GM15510 (cell line): ENCODE measurements around the gene GABBR1.

Experiments used
- POLR2A ChIP-seq: IDR thresholded peaks from 3 replicates; pipeline ENCODE4 v1.6.1; 2011; ENCODE audit warnings: borderline replicate concordance; ENCODE audit not compliant: insufficient read length; ENCODE audit errors: extremely low read depth

GABBR1 gene

DNA sequence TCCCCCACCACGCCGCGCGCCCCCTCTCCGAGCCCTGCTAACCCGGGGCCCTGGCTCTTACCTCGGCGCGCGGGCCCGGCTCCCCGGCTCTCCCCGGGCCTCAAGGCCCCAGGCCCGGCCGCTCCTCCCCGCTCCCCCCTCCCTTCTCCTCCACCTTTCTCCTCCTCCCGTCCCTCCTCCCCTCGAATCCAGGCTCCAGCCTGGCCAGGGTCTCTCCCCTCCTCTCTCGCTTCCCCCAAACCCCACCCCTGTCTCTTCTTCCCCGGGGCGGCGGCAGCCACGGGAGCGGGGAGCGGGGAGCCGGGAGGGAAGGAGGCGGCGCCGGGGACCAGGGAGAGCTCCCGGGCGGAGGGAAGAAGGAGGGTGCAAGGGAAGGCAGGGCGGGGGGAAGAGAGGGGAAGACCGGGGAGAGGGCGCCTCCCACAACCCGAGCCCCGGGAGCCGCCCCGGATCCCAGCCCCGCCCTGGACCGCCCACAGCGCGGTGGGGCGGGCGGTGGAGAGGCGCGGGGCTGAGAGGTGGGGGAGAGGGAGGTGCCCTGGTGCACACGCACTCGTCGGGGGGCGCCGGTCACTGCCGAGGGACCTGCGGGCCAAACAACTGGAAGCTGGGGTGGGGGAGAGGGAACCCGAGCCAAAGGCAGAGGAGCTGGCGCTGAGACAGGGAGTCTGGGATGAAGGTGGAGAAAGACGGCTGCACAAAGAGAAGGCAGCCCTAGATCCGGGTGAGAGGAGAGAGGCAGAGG is at the start of gene GABBR1:
GABBR1 (minus strand) TSS at position 395 of the 745 bp plus-strand sequence. CDS start 798 bp downstream, outside the sequence.
- no peak for TF ChIP-seq POLR2A

DNA sequence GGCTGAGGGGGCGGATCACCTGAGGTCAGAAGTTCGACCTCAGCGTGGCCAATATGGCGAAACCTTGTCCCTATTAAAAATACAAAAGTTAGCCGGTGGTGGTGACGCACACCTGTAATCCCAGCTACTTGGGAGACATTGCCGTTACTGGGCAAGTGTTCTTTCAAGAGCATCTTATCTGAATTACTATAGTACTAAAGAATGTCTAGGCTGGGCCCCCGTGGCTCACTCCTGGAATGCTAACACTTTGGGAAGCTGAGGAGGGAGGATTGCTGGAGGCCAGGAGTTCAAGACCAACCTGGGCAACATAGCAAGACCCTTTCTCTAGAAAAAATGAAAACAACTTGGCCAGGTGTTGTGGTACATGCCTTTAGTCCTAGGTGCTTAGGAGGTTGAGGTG is 48.8 kb upstream of the GABBR1 start:
- TF ChIP-seq POLR2A = no peak

DNA sequence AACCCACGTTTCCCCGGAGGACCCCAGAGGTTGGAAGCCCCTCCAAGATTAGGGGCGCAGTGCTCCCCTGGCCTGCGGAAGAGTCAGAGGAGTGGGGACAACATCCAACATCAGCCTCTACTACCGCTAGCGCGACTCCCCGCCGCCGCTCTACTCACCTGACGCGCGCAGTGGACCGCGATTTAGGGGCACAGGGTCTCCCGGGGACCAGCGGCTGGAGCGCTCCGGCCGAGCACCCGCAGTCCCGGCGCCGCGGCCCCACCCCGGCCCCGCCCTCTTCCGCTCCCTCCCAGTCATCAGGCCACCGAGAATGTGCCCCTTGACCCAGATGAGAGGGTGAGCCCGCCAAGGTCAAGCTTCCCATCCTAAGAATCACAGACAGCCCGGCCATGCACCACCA is 47.9 kb upstream of the GABBR1 start, which contains the start of gene ZFP57:
ZFP57 (minus strand) TSS at position 249 of the 400 bp plus-strand sequence. CDS start 4,149 bp downstream, outside the sequence.
- no peak for TF ChIP-seq POLR2A

DNA sequence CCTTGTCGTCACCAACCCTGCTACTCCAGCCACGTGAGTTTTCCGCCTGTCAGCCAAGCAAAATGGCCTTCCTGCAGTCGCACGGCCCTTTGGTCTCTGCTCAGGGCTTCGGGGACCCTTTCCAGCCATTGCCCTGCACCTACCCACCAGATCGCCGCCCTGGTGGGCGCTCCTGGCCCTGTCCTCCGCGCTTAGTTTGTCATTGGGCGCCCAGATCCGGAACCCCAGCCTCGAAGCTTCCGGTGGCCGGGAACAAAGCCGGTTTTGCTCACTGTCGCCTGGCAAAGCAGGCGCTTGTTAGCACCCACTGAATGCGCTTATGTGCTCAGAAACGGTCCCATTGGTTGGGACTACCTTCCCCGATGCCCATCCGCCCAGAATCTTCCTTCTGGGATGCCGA is 47.4 kb upstream of the GABBR1 start:
- no peak for TF ChIP-seq POLR2A

DNA sequence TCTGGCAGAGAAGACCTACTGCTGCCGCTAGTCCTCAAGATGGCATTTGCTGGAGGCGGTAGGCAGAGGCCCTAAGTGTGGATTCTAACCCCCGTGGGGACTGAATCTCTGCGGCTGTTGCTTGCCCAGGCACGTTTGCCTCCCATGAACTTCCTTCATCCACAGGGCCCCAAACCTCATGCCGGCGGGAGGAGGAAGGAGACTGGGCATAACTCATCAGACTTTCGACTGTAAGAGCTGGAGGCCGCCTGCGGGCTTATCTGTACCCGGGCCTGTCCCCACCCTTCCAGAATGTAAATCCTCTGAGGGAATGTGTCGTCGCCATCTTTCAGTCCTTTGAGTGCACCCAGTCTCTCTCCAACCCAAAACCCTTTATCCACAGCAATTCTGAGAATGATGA is 47.0 kb upstream of the GABBR1 start:
- no peak for TF ChIP-seq POLR2A

DNA sequence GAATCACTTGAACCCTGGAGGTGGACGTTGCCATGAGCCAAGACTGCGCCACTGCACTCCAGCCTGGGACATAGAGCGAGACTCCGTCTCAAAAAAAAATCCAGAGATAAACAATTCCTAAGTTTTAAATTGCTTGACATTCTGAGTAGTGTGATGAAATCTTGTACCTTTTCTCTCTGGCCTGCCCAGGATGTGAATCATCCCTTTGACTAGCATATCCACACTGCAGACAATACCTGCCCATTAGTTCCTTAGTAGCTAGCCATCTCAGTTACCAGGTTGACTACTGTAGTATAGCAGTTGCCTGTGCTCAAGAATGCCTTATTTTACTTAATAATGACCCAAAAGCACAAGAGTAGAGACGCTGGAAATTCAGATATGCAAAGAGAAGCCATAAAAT is 45.1 kb upstream of the GABBR1 start:
- TF ChIP-seq POLR2A = no peak

DNA sequence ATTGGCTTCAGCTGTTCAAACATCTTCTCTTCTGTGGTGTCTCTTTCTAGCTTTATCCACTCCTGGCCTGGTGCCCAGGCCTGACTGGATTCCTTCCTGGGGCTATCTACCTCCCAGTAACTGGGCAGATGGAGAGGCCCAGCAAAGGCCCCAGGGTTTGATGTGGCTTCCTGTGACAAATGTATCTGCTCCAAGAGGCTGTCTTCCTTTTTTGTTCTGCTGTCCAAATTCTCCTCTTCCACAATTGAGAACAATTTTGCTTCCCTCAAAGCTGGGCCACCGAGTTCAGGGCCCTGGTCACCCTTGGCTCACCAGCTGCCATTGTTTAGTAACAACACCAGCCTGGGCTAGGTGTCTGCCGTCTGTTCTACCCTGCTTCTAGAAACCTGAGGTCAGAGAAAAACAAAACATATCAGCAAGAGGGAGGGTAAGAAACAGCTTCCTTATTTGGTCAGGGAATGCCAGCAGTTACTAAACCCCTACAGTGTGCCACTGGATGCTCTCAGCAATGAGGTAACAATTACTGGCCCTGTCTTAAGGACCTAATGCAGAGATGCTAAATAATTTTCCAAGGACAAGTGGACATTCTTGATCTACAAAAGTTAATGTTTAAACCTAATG is 44.1 kb upstream of the GABBR1 start:
- no peak for TF ChIP-seq POLR2A

DNA sequence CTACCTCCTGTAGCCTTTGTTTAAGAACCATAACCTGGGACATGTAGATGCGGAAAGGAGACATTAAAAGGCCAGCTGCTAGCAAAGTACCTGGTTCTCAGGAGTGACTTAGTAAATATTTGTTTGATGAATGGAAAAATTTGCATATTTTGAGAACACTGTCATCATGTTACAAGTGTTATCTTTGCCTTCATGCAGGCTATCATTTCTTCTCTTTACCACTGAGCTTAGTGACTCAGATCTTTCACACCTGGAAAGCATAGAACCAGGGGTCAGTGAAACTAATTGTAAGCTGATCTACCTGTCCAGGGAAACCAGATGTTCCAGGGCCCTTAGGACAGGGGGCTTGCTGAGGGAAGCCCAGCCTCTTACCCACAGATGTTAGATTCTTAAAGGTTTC is 42.6 kb upstream of the GABBR1 start:
- no peak for TF ChIP-seq POLR2A

DNA sequence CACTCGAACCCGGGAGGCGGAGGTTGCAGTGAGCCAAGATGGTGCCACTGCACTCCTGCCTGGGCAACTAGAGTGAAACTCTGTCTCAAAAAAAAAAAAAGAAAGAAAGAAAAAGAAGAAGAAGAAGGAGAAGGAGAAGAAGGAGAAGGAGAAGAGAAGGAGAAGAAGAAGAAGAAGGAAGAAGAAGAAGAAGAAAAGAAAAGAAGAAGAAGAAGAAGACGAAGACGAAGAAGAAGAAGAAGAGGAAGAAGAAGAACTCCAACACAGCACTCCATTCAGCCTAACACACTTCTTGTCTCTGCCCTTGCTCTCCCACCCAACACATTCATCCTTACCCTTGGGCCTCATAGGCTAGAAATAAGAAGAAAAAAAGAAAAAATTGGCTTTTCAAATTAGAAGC is 41.0 kb upstream of the GABBR1 start:
- TF ChIP-seq POLR2A = no peak

DNA sequence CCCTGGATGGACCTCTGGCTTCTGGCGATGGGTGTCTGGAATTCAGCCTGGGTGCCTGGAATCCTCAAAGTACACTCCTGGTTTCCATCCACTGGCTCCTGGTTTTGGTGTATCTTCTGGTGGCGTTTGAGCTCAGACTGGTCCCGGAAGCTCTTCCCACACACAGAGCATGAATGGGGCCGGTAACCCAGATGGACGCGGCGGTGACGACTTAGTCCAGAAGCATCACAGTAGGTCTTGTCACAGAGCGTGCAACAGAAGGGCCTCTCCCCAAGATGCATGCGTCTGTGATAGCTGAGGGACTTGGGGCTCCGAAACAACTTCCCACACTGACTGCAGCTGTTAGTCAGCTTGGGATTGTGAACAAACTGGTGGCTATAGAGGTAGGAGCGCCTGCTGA is 40.2 kb upstream of the GABBR1 start:
- TF ChIP-seq POLR2A = no peak

DNA sequence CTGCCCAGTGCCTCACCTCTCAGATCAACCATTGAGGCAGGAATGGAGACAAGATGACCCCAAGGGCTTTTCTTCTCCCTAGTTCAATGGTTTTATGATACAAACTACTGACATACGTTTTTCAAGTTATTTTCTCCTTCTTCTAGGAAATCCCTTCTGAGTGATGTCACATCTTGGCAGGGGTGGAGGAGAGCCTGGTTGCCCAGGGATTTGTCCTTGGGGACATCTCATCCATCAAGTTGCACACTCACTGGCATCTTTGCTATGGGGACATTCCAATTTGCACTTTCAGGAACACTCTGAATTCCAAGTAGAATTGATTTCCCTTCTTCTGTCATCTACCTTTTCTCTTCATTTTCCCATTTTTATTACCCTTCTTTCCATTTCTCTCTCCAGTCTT is 38.0 kb upstream of the GABBR1 start:
- TF ChIP-seq POLR2A = no peak

DNA sequence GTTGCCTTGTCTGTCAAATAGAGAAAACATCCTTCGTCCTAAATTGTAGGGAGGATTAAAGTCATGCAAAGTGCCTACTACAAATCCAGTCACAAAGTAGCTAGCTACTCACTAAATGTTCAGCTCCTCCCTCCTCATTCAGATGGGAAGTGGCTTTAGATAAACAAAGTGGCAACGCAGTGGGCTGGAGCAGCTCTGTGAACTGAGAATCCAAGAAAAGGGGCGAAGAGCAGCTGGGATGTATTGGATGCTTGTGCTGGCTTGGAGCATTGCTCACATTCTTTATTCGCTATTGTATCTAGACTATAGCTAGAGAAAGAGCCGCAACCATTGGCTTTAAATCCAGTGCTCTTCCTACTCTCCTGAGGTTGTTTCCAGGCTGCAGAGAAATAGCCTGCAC is 34.2 kb upstream of the GABBR1 start:
- no peak for TF ChIP-seq POLR2A

DNA sequence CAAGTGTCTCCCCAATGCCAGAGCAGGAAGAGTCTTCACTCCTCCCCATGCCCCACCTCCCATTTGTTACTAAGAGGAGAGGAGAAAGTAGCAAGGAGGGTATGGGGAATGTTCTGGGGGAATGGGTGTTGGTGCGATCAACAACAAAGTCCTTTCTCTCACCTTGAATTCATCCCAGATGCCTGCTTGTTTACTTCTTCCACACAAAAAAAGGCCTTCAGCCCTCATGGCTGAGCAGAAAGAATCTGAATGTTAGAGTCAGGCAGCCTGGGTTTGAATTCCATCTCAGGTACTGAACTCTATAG is 33.8 kb upstream of the GABBR1 start:
- TF ChIP-seq POLR2A = no peak

DNA sequence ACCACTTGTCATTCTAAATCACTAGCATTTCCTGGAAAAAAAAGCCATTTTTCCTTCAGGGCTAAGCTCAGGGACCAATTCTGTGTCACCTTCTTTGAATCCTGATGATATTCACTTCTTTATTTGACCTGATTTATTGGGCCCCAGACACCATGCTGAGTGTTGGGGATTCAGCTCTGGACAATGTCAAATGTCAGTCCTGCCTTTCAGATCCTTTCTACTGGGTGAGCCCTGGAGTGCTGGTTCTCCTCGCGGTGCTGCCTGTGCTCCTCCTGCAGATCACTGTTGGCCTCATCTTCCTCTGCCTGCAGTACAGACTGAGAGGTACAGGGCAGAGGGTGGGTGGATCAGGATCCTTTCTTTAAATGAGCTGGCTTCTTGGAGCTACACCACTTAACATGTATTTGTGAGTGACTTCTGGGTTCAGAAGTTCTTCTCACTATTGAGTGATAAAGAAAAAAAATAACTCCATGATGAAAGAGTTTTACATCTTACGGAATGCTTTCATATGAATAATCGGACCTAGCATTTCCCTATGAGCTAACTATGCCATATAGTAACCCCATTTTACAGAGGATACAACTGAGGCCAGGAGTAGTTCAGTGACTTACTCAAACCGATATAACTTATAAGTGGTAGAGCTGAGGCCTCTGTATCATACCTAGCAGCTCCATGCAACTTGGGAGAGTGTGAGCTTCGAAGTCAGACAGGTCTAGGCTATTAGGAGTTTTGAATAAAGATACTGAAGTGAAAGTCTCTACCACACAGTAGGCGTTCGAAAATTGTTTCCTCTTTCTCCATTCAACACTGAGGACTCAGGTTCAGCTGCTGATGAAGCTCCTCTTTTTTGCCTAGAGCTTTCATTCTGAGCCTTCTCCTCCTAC is 33.2 kb upstream of the GABBR1 start:
- no peak for TF ChIP-seq POLR2A

DNA sequence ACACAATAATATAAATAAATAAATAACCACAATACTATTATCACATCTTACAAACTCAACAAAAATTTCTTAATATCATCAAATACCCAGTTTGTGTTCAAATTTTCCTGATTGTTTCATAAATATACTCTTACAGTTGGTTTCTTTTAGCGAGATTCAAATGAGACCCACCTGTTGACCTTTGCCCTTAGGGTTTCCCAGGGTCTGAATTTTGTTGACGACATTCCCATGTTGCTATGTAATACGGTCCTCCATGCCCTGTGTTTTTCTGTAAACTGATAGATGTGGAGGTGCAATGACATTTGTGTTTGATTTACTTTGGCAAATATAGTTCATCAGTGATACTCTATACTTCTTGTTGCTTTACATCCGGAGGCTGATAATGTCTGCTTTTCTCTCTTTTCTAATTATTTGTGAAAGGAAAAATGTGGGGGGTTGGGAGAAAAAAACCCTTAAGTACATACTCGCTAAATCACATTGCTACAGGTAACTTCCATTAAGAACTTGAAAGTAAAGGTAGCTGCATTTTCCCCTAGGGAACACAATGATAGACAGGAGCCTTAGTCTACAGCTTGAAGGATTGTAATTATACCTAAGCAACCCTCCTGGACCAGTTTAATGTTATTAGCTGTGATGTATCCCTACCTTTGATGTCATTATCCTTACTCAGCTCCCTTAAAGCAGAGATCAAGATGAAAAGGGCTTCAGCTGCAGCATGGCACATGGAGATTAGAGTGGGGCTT is 30.5 kb upstream of the GABBR1 start:
- TF ChIP-seq POLR2A = no peak

DNA sequence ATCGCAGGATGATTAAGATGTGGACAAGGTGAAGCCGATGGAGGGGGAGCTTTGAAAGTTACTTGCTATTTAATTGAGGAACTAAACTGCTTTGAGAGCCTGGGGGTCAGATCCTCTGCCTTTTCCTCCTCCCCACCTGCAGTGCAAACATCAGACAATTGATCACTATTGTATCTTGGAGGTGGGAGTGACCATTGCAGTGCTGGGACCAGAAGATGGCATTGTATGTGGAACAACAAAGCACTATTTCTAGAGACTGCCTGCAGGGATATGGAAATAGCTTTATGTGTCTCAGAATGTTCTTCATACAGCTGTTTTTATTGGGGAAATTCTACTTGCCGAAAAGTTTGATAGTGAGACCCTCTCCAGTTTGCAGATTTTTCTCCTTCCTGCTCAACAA is 28.1 kb upstream of the GABBR1 start:
- TF ChIP-seq POLR2A = no peak

DNA sequence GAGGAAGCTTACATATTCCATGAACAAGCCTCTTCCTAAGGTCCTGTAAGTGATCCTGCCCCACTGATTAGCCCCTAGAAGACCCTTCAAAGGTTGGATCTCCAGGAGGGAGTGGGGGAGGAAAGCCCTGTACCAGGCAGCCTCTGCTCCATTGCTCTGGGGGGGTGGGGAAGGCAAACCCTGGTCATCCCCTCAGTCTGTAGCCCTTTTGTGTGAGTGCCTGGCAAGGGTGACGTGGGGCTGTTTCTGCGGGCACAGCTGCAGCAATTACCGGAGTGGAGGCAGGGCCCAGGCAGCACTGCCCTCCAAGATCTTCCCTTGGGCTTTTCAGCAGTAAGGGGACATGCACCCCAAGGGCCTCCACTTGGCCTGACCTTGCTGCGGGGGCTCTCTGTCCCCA is 23.8 kb upstream of the GABBR1 start, which contains the start of gene MOG:
MOG (plus strand) TSS at position 295 of the 400 bp plus-strand sequence. CDS start 118 bp downstream, outside the sequence.
- no peak for TF ChIP-seq POLR2A
